ENCODE data around the gene FAM185A.
"Not testable (repeated sequence)": the region's sequence is repeated elsewhere in the genome, so short reads cannot be mapped to it uniquely, and the experiment has no call there.

FAM185A gene

GRCh38 chr7:102830197-102830596 lies 81.4 kb downstream of the FAM185A start:
- no peak for DNase-seq (ENCODE audit: low read depth in 2 of 2)

DNA sequence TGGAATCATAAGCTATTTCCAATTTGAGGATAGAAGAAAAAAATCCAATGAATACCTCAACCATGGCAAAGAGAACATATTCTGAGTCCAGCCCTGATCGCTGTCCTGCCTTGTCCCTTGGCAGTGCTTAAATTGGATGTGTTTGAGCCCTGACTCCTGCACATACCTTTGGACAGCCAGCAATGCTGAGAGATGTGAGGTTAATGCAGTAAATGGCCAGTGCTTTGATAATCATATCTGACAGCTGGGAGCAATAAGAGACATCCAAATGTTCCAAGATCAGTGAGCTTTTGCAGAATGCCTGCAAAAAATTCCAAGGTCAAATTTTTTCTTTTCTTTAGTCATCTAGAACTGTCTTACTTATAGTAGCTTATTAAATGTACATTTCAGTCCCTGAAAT lies 83.9 kb downstream of the FAM185A start:
- DNase-seq (ENCODE audit: low read depth in 2 of 2): no peak

GRCh38 chr7:102833343-102833742 lies 84.5 kb downstream of the FAM185A start:
- no peak for DNase-seq (ENCODE audit: low read depth in 2 of 2)

DNA sequence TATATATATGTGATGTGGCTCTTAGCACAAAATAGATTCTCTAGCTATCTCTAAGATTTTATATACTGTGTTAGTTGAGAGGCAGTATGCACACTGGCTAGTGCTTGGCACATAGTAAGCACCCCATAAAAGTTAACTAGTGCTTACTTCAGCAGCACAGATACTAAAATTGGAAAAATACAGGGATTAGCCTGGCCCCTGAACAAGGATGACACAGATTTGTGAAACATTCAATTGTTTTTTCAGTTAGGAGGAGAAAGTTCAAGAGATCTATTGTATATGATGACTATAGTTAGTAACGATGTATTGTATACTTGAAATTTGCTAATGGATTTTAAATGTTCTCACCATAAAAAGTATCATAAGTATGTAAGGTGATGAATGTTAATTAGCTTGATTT lies 85.7 kb downstream of the FAM185A start:
- no peak for DNase-seq (ENCODE audit: low read depth in 2 of 2)

- no peak for DNase-seq (ENCODE audit: low read depth in 2 of 2)
These were observed 86.2 kb downstream of the FAM185A start for GRCh38 chr7:102834999-102835398.

DNA sequence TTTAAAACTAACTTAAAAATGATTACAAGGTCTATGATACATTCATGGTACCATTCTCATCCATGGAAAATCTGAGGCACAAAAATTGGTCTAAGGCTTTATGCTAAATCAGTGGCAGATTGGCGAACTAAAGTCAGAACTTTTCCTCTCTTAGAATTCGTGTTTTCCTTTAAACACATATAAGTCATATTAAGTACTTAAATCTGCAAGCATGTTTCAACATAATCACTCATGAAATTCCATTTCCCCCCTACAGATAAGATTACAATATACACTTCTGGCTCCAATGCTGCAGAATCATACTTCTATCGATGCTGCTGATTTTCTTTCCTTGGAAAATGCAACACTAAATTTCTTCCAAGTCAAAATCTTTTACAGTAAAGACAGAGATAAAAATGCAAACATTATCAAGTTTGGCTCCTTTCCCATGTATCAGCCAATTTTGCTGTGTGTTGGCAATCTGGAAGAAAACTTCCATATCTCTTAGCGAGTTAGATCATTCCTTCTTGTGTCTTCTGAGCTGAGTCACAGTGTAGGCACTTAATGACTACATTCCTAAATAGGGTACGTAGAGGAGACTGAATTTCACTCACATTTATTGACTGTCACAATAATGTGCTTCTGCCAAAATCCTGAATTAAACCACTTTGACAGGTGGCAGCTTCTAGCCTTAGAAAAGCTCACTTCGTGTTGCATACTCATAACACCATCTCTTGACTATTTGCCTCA lies 87.6 kb downstream of the FAM185A start:
- no peak for DNase-seq (ENCODE audit: low read depth in 2 of 2)

- DNase-seq (ENCODE audit: low read depth in 2 of 2): no peak
These were observed 88.2 kb downstream of the FAM185A start for GRCh38 chr7:102836977-102837376.

DNA sequence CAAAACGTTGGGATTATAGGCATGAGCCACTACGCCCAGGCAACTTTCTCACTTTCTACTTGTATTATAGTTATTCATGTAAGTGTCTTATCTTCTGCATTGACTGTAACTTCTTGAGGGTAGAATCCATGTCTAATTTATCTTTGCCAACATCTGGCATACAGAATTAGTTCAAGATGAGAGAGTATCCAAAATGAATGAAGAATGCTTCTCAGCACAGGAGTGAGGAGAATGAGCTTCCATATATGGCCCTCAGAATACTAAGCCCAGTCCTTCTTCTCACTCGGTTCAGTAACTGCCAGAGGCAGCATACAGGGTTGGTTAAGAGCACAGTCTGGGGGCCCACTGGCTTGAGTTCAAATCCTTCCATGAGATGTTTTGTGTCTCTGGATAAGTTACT lies 89.0 kb downstream of the FAM185A start:
- DNase-seq (ENCODE audit: low read depth in 2 of 2): no peak

- not testable (repeated sequence) for DNase-seq (ENCODE audit: low read depth in 2 of 2)
These were observed 89.8 kb downstream of the FAM185A start for GRCh38 chr7:102838572-102839101.

GRCh38 chr7:102840404-102840803 lies 91.6 kb downstream of the FAM185A start:
- no peak for DNase-seq (ENCODE audit: low read depth in 2 of 2)

GRCh38 chr7:102841290-102841689 lies 92.5 kb downstream of the FAM185A start:
- no peak for DNase-seq (ENCODE audit: low read depth in 2 of 2)

DNA sequence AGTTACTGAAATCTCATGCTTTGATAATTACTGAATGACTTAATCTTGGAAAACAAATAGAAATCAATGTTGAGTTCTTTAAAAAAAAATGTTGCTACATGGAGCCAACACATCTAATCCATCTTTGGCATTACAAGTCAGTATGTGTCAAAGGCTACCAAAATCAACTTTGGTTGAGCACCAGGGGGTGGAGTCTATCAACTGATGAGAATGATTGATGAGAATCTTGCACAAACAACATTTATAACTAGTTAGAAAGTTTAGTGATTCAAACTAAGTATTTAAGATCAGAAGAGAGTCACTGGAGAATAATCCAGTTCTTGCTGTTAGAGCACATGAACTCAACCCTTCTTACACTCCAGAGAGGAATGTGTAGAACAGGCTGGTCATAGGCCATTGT lies 93.5 kb downstream of the FAM185A start:
- DNase-seq (ENCODE audit: low read depth in 2 of 2): no peak

GRCh38 chr7:102843850-102844249 lies 95.1 kb downstream of the FAM185A start:
- DNase-seq (ENCODE audit: low read depth in 2 of 2): no peak

DNA sequence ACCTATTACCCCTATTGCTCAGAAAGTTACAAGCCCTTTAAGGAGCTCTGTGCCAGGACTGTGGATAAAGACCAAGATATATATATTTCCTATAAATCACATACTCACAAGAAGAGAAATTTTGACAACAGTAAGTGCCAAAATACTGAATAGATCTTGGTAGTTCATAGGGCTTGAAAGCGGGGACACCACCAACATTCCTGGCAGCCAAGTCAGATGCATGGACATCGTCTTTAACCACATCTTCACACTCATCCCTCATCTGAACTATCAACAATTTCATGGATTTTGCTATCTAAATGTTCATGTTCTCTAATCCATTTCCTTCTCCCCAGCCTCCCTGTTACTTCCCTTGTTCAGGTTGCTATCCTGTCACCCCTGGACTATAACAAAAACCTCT lies 96.5 kb downstream of the FAM185A start:
- DNase-seq (ENCODE audit: low read depth in 2 of 2): no peak

- no peak for DNase-seq (ENCODE audit: low read depth in 2 of 2)
These were observed 100.3 kb downstream of the FAM185A start for GRCh38 chr7:102849079-102849478.

DNA sequence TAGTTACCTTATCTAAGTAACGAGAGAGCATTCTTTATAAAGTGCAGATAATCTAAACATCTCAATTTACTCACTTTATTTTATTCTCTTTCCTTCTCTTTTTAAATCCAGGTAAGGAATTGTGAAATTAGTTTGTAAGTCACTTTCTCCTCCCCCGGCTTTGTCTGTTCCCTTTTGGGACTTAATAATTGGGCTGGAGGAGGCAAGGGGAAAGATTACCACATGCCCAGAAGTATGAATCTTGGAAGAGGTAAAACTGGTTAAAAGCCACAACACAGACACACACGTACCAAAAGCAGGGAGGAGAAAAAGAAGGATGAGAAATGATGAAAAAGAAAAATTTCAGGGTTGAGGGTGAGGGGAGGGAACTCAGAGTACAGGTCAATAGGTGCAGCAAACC lies 100.7 kb downstream of the FAM185A start:
- no peak for DNase-seq (ENCODE audit: low read depth in 2 of 2)

DNA sequence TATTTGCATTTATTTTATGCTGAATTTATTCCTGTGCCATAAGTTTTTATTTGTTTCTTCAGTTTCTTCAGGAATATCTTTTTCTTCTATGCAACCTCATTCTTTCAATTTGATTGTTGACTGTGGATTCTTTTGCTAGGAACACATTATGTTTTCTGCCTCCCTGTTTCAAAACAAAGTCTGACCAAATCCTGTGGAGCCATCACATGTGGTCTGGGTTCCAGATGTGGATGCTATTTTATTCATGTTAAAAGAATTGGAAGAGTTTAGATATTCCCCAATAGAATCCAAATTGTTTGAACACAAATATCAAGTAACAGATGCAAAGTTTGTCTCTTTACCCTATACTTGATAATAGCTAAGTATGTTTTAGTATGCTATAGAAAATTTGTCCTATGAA lies 107.2 kb downstream of the FAM185A start:
- DNase-seq (ENCODE audit: low read depth in 2 of 2): no peak

Data from stimulated activated CD8-positive, alpha-beta memory T cell treated with anti-CD3 and anti-CD28 coated beads, Interleukin-7, amount 100 ng/mL, for 1 hour (primary cell).